NB4 (cell line): ENCODE results near the gene PHETA1.

Source experiments
- MAX ChIP-seq: IDR thresholded peaks from 2 replicates; pipeline ENCODE4 v1.6.1; 2011; ENCODE audit warnings: low read depth, low read length
- POLR2A ChIP-seq: IDR thresholded peaks from 2 replicates; pipeline ENCODE4 v1.6.1; 2011; ENCODE audit warnings: mild to moderate bottlenecking; ENCODE audit not compliant: insufficient read length; ENCODE audit errors: extremely low read depth
- TF ChIP-seq, protein P1 (sequence below): IDR thresholded peaks from one replicate; pipeline ENCODE4 v1.5.1; 2012; ENCODE audit warnings: low read depth, low read length

DNA sequence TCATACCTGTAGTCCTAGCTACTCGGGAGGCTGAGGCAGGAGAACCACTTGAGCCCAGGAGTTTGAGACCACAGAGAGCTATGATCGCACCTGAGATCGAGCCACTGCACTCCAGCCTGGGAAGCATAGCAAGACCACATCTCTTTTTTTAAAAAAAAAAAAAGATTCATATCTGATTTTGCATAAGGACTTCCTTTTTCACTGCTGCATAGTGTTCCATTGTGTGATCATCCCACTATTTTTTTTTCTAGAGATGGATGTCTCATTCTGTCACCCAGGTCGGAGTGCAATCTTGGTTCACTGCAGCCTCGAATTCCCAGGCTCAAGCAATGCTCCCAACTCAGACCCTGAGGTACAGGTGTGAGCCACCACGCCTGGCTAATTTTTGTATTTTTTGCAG, 50.4 kb downstream of the PHETA1 start:
- TF ChIP-seq, protein P1, sequence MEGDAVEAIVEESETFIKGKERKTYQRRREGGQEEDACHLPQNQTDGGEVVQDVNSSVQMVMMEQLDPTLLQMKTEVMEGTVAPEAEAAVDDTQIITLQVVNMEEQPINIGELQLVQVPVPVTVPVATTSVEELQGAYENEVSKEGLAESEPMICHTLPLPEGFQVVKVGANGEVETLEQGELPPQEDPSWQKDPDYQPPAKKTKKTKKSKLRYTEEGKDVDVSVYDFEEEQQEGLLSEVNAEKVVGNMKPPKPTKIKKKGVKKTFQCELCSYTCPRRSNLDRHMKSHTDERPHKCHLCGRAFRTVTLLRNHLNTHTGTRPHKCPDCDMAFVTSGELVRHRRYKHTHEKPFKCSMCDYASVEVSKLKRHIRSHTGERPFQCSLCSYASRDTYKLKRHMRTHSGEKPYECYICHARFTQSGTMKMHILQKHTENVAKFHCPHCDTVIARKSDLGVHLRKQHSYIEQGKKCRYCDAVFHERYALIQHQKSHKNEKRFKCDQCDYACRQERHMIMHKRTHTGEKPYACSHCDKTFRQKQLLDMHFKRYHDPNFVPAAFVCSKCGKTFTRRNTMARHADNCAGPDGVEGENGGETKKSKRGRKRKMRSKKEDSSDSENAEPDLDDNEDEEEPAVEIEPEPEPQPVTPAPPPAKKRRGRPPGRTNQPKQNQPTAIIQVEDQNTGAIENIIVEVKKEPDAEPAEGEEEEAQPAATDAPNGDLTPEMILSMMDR = no peak
- TF ChIP-seq MAX (no peak), POLR2A (no peak)
